Esophagus muscularis mucosa (tissue), 4 donors: ENCODE data around the gene CD69. TPM values are rescaled to one million over a fixed set of nuclear protein-coding genes. Genes with fewer than 3 reads are reported as not detected.

Source experiments
- DNase-seq: peaks from one replicate; pipeline ENCODE4 v3.0.0-alpha.2; 2017; ENCODE audit errors: extremely low spot score
- H3K27ac ChIP-seq, 4 donors: fragments of 200-600 bp; sonication (generic); replicated peaks in 1 of 4; 1 replicate in 3 of 4; 2 replicates in 1 of 4; pipeline ENCODE4 v1.5.1; 2016 to 2019; ENCODE audit warnings: mild to moderate bottlenecking in 1 of 4
- H3K27me3 ChIP-seq, 4 donors: fragments of 200-600 bp; sonication (generic); one replicate each; pipeline versions ENCODE4 v1.5.1 to v1.6.0; 2016 to 2019
- H3K36me3 ChIP-seq, 4 donors: fragments of 200-600 bp; sonication (generic); one replicate each; pipeline ENCODE4 v1.5.1; 2016 to 2019
- H3K4me1 ChIP-seq, 4 donors: fragments of 200-600 bp; sonication (generic); one replicate each; pipeline ENCODE4 v1.5.1; 2016 to 2019
- H3K4me3 ChIP-seq, 4 donors: fragments of 200-600 bp; sonication (generic); 1 replicate in 2 of 4; 2 replicates in 2 of 4; pipeline ENCODE4 v1.5.1; 2016 to 2019; ENCODE audit warnings: mild to moderate bottlenecking in 4 of 4, moderate library complexity in 1 of 4
- H3K9me3 ChIP-seq, 4 donors: fragments of 200-600 bp; sonication (generic); 1 replicate in 3 of 4; 2 replicates in 1 of 4; pipeline ENCODE4 v1.5.1; 2016 to 2019
- CTCF ChIP-seq, 3 experiments: fragments of 200-600 bp in 2 of 3; fragments of 450-650 bp in 1 of 3; sonication (generic) in 2 of 3; IDR thresholded peaks; one replicate each; pipeline ENCODE4 v1.5.1; 2017 to 2019; ENCODE audit warnings: antibody characterized with exemption in 3 of 3, mild to moderate bottlenecking in 2 of 3, moderate library complexity in 1 of 3
- EP300 ChIP-seq: sonication (generic); formaldehyde crosslinking; IDR thresholded peaks from one replicate; pipeline ENCODE4 v1.6.1; 2017; ENCODE audit warnings: antibody characterized with exemption
- POLR2A ChIP-seq: fragments of 450-650 bp; IDR thresholded peaks from one replicate; pipeline ENCODE4 v1.6.1; 2017; ENCODE audit warnings: antibody characterized with exemption, moderate library complexity, mild to moderate bottlenecking, low read depth
- POLR2AphosphoS5 ChIP-seq, 2 donors: sonication (generic); formaldehyde crosslinking; IDR thresholded peaks; one replicate each; pipeline ENCODE4 v1.6.1; 2017; ENCODE audit warnings: antibody characterized with exemption in 2 of 2
- WGBS: methylation state at CpG from one replicate; pipeline ENCODE4 v1.1.5; 2018; 5-methylcytosine and 5-hydroxymethylcytosine counted together
- intact Hi-C: fragments of 100-400 bp; cut with DNase I; formaldehyde crosslinking; loops from one replicate; pipeline ENCODE4 v1.15.1; 2023
- total RNA-seq, 4 donors: library from RNA; depleted of rRNA; stranded (reverse); fragments of >200 nt; gene quantifications; one replicate each; pipeline versions ENCODE4 v1.1.0 to v1.2.1, GENCODE V29; 2016

CD69 gene
- total RNA-seq, 4 donors from 2014 or later: 0.65 to 3.3 (median 2.7) TPM

GRCh38 chr12:9730591-9730990, 30.1 kb downstream of the CD69 start:
- Histone ChIP-seq H3K9me3 (no peaks in the 10 kb centered on the region), H3K4me3 (no peak overlapping the region), H3K27ac (no peak overlapping the region), H3K27me3 (no peaks in the 10 kb centered on the region), H3K4me1 (no peaks in the 10 kb centered on the region), H3K36me3 (no peaks in the 10 kb centered on the region)
- intact Hi-C loops: no loop called here
- 80% methylated on average over 6 of the region's 6 CpGs for WGBS
- TF ChIP-seq CTCF (IDR thresholded peaks at IDR 0.05): no peak
- TF ChIP-seq POLR2AphosphoS5 (IDR thresholded peaks at IDR 0.05): no peak
- TF ChIP-seq EP300: no peak
- no peak for TF ChIP-seq POLR2A
- no peak for DNase-seq

GRCh38 chr12:9730011-9730410, 30.7 kb downstream of the CD69 start:
- H3K9me3 ChIP-seq: no peaks in the 10 kb centered on the region
- TF ChIP-seq POLR2A: no peak
- no peak for TF ChIP-seq POLR2AphosphoS5 (IDR thresholded peaks at IDR 0.05)
- TF ChIP-seq EP300: no peak
- no peak for TF ChIP-seq CTCF (IDR thresholded peaks at IDR 0.05)
- intact Hi-C loops: no loop called here
- no peak overlapping the region for H3K27ac ChIP-seq
- H3K4me3 ChIP-seq: no peak overlapping the region
- H3K4me1 ChIP-seq: no peaks in the 10 kb centered on the region
- H3K27me3 ChIP-seq: no peaks in the 10 kb centered on the region
- H3K36me3 ChIP-seq: no peaks in the 10 kb centered on the region
- no peak for DNase-seq
- WGBS: 70% methylated on average over 3 of the region's 3 CpGs

GRCh38 chr12:9729082-9729481, 31.6 kb downstream of the CD69 start:
- no peak for DNase-seq
- H3K4me3 ChIP-seq: no peak overlapping the region
- TF ChIP-seq CTCF (IDR thresholded peaks at IDR 0.05): no peak
- no peak for TF ChIP-seq POLR2AphosphoS5 (IDR thresholded peaks at IDR 0.05)
- no peak for TF ChIP-seq POLR2A
- TF ChIP-seq EP300: no peak
- H3K4me1 ChIP-seq: no peaks in the 10 kb centered on the region
- H3K36me3 ChIP-seq: no peaks in the 10 kb centered on the region
- no peak overlapping the region for H3K27ac ChIP-seq
- H3K9me3 ChIP-seq: no peaks in the 10 kb centered on the region
- H3K27me3 ChIP-seq: no peaks in the 10 kb centered on the region
- intact Hi-C loops: no loop called here

GRCh38 chr12:9727813-9728212, 32.9 kb downstream of the CD69 start:
- 72% methylated on average over 1 of the region's 1 CpG for WGBS
- no peak for DNase-seq
- Histone ChIP-seq H3K4me1 (no peaks in the 10 kb centered on the region), H3K27me3 (no peaks in the 10 kb centered on the region), H3K27ac (no peak overlapping the region), H3K9me3 (no peaks in the 10 kb centered on the region), H3K36me3 (no peaks in the 10 kb centered on the region), H3K4me3 (no peak overlapping the region)
- intact Hi-C loops: no loop called here
- no peak for TF ChIP-seq EP300
- TF ChIP-seq POLR2AphosphoS5 (IDR thresholded peaks at IDR 0.05): no peak
- no peak for TF ChIP-seq CTCF (IDR thresholded peaks at IDR 0.05)
- no peak for TF ChIP-seq POLR2A

- Histone ChIP-seq H3K4me1 (peaks cover 0 to 6% (median 0%) of the 10 kb centered on the region in 4 donors), H3K9me3 (no peaks in the 10 kb centered on the region), H3K4me3 (no peak overlapping the region), H3K27ac (no peak overlapping the region), H3K27me3 (no peaks in the 10 kb centered on the region), H3K36me3 (no peaks in the 10 kb centered on the region)
- WGBS: 49% methylated on average over 2 of the region's 2 CpGs
- no peak for DNase-seq
- intact Hi-C loops: no loop called here
- no peak for TF ChIP-seq EP300
- TF ChIP-seq POLR2A: no peak
- TF ChIP-seq CTCF (IDR thresholded peaks at IDR 0.05): no peak
- TF ChIP-seq POLR2AphosphoS5 (IDR thresholded peaks at IDR 0.05): no peak
These were observed 35.4 kb downstream of the CD69 start for GRCh38 chr12:9725213-9725870.
